ENCODE results near the gene GAK.

Gene GAK

GRCh38 chr4:964346-965025, 32.4 kb upstream of the GAK start:
- DNase-seq (ENCODE audit: low read depth): no peak

DNA sequence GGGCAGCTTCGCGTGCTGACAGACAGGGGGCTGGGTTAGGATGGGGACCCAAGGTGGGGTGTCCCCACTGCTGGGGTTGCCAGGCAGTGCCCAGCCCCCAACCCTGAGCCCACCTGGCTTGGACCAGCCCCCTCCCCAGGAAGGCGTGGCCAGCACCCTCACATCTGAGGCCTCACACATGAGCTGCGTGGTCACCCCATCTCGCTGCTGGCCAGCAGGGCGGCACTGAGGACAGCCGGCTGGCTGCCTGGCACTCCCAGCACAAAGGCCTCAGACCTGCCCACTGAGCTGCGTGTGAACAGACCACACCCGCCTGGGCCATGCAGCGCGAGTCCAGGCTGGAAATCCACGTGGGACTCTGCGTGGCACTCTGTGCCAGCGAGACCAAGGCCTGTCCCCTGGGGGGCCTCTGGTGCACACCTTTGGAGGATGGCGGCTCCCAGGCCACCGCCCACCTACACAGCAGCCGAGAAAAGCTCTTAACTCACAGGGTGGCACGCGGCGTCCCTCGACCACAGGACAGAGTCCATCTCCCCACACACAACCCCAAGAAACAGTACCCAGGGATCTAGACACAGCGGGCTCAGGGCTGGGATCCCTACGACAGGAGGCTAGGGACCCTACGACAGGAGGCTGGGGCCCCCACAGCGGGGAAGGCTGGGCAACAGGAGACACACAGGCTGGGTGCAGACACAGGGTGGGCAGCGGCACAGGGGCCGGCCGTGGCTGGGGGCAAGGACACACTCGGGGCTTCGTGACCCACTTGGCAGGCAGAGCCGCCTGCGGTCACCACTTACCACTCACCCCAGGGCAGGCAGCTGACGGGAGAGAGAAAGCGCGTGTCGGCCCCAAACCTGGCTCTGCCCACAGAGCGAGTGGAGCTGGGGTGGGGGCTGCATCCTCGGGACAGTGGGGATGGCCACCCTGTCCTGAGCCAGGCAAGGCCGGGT, 31.4 kb upstream of the GAK start:
- DNase-seq (ENCODE audit: low read depth): no peak

- no peak for DNase-seq (ENCODE audit: low read depth)
These were observed 30.4 kb upstream of the GAK start for GRCh38 chr4:962231-963208.

DNA sequence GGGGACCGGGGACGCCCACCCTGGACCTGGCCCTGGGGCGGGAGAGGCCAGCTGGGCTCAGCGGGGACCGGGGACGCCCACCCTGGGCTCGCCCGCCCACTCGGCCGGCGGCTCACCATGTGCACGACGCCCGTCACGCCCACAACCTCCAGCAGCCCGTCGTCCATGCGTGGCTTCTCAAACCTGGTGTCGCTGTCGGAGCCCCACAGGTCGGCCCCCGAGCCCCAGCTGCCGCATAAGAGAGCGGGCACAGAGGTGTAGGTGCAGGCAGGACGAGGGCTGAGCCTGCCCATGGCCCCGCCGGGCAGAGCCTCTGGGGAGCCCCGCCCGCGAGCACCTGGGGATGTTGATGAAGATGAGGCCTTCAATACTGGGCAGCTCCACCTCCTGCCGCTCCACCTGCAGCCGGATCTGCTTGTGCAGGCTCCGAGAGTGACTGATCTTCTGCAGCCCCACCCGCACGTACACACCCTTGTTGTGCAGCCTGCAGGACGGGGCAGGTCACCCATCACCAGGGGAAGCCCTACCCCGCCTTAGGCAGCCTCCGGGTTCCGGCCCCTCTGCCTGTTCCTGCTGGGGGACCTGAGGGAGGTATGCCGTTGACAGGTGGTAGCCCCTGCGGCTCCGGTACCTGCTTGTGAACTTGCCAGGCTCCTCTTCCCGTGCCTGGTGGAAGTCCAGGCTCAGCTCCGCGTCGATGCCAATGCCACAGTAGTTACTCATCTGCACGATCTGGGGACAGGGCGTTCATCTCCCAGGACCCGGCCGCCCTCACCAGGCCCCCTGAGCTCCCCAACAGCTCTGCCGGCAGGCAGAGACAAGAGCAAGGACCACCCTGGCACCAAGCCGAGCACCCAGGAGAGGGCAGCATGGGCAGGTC, 29.5 kb upstream of the GAK start:
- DNase-seq (ENCODE audit: low read depth): no peak

- DNase-seq (ENCODE audit: low read depth): no peak
These were observed 28.7 kb upstream of the GAK start for GRCh38 chr4:960636-961350.

DNA sequence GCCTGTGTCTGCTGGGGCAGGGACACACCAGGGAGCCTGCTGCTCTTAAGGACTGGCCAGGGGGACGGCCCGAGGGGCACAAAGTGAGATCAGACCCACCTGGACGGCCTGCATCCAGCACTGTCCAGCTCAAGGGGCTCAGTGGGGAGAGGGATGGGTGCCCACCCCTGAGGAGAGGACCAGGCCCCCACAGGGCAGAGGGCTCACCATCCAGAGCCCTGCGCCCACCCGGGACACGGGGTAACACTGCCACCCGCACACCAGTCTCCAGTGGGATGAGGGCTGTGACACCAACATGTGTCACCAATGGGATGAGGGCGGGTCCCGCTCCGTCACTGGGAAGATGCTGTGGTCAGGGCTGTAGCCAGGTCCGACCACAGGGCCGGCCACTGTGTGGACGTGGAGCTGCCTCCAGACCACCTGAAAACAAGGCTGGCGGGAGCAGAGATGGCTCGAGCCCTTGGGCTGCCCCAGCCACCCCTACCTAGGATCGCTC, 28.1 kb upstream of the GAK start:
- DNase-seq (ENCODE audit: low read depth): no peak

DNA sequence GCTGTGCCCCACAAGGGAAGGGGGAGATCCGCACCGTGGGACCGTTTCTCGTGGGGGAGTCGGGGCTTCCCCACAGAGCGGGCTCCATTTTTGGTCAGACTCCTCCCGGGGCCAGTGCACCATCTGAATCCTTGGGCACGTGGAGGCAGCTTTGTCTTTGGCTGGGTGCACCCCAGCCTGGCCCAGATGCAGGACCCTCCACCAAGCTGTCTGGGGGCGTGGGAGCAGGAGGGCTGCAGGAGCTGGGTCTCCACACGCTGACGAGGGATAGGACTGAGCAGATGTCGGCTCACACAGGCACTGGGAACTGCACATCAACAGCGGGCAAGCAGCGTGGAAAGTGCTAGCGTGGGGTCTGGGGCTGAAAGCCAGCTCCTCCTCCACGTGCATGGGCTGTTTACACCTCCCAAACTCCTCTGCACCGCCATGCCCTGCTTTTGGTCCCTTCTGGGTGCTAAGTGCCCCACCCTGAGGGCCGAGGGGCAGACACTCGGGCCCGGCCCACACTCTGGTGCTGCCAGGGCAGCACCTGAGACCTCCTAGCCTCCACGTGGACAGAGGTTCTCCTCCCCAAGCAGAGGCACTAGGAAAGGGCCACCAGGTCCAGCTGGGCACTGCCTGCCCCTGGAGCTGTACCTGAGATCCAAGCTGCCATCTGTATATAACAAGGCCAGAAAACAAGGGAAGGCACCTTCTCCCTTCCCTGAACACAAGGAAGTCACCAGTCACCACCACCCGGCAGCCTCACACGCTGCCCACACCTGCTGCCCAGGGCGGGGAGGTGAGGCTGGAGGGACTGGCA, 27.4 kb upstream of the GAK start:
- DNase-seq (ENCODE audit: low read depth): no peak

- no peak for DNase-seq (ENCODE audit: low read depth)
These were observed 26.7 kb upstream of the GAK start for GRCh38 chr4:958696-959337.

DNA sequence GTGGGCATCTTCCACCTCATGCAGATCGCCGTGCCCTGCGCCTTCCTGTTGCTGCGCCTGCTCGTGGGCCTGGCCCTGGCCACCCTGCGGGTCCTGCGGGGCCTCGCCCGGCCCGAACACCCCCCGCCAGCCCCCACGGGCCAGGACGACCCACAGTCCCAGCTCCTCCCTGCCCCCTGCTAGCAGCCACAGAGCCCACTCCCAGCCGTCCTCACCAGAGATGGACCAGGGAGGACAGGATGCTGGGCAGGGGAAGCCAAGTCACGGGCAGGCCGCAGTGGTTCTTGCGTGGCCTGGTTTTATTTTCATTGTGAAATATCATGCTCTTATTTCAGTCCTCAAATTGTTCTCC, 26.2 kb upstream of the GAK start:
- no peak for DNase-seq (ENCODE audit: low read depth)

GRCh38 chr4:957581-958313, 25.6 kb upstream of the GAK start:
- DNase-seq (ENCODE audit: low read depth): no peak

GRCh38 chr4:957231-957580, 25.1 kb upstream of the GAK start:
- no peak for DNase-seq (ENCODE audit: low read depth)

DNA sequence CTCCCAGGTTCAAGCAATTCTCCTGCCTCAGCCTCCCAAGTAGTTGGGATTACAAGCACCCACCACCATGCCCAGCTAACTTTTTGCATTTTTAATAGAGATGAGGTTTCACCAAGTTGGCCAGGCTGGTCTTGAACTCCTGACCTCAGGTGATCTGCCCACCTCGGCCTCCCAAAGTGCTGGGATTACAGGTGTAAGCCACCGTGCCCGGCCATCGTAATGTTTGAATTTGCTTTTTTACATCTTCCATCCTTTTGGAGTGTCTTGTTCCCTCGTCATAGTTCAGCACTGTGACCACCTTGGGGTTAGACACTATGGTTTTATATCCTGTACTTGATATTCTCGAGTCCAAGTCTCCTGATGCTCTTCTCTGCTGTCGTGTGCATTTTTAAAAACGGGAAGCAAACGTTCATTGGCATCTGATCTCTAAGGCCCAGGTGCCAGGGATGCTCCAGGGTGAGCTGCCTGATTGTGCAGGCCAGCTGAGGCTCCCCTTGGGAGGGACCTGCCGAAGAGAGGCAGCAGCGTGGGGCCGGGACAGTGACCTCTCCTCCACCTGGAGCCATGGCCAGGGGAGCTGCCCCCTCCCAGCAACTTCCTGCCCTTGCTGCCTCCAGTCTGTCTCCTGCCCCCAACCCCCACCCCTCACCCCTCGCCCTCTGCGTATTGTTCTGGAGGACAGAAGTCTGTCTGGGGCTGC, 24.6 kb upstream of the GAK start:
- no peak for DNase-seq (ENCODE audit: low read depth)

- no peak for DNase-seq (ENCODE audit: low read depth)
These were observed 23.8 kb upstream of the GAK start for GRCh38 chr4:955931-956381.

GRCh38 chr4:955161-955921, 23.2 kb upstream of the GAK start:
- DNase-seq (ENCODE audit: low read depth): no peak

GRCh38 chr4:954211-955020, 22.3 kb upstream of the GAK start:
- DNase-seq (ENCODE audit: low read depth): no peak

- no peak for DNase-seq (ENCODE audit: low read depth)
These were observed 21.4 kb upstream of the GAK start for GRCh38 chr4:953574-953915.
